GM19395 (cell line): ENCODE measurements around the gene TMEM134.

Experiments used
- ATAC-seq: cut with Tn5 transposase; IDR thresholded peaks from one replicate; pipeline ENCODE4 v1.9.1; 2021; ENCODE audit warnings: mild to moderate bottlenecking, moderate library complexity; ENCODE audit not compliant: unreplicated experiment

TMEM134 gene

GRCh38 chr11:67500831-67501715 lies 32.0 kb upstream of the TMEM134 start:
- no peak for ATAC-seq

GRCh38 chr11:67500484-67500821 lies 31.4 kb upstream of the TMEM134 start:
- ATAC-seq, result no peak

DNA sequence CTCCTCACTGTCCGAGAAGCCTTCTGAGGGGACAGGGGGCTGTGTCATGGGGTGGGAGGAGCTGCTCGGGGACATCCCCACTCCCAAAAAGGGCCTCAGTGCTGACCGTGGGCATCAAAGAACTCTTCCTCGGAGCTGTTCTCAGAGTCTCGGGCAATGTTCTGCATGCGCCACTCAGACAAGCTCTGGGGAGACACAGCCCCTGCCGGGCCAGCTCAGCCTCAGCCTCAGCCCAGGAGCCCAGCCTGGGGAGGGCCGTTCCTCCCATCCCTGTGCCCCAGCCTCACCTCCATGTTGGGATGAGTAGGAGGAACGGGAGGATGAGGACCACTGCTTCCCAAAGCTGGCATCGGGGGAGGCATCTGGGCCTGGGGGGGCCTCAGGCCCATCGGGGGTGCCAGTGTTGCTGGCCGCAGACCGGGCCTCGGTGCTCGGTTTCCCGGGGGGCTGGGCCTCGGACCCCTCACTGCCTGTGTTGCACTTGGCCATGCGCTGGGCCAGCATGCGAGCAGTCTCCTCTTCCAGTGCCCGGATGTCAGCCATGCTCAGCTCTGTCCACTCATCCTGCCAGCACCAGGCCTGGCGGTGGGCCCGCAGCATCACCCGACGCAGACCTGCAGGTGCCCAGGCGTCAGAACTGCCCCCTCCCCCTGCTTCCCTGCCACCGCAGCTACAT lies 30.9 kb upstream of the TMEM134 start:
- ATAC-seq, result no peak

DNA sequence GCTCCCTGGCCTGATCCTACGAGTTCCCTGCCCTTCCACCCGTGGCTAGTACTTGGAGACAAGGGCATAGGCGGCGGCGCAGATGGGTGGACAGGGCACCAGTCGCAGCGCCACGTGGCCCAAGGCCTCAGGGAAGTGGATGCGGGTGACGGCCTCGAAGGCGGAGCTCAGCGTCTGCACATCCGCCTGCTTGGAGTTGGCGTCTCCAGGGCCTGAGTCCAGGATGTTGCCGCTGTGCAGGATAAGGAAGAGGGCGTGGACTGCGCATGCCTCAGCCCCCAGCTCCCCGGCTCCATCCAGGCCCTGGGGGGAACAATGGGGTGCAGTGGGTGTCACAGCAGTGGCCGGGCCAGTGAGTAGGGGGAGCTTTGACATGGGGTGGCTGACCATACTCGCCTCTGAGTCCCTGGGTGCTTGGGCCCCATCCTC lies 29.5 kb upstream of the TMEM134 start:
- no peak for ATAC-seq

- no peak for ATAC-seq
Measured at GRCh38 chr11:67497656-67498291, 28.7 kb upstream of the TMEM134 start.

- ATAC-seq, result no peak
Measured at GRCh38 chr11:67496113-67496512, 27.1 kb upstream of the TMEM134 start.

DNA sequence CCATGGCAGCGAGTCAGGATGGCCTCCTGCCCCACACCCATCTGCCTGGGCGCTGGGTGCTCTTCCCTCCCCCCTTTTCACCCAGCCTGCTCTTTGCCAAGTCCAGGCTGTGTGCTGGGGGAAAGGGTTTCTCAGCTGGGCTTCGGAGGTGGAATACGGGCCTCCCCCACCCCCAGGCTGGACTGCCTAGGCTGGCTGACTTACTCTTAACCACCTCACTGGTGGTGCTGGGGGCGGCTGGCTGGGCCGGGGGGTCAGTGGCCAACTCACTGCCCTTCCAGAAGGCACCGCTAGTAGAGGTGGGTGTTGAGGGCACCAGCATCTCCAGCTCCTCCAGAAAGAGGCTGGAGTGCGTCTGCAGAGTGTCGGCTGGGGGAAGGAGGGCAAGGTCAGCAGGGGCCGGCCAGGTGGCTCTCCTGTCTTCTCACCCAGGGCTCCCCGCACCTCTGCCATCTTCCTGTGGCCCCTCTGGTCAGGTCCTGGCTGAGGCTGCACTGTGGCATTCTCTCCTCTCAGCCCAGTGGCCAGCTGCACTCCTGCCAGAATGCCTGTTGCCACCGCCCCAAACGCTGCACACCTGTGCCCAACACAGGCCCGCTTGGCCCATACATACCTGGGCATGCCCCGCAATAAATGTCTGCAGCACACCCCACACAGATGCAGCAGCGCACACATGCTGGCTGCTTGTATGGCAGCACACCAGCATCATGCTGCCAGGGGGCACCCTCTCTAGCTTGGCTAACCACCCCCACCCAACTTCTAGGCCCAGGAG lies 26.4 kb upstream of the TMEM134 start:
- ATAC-seq, result no peak

DNA sequence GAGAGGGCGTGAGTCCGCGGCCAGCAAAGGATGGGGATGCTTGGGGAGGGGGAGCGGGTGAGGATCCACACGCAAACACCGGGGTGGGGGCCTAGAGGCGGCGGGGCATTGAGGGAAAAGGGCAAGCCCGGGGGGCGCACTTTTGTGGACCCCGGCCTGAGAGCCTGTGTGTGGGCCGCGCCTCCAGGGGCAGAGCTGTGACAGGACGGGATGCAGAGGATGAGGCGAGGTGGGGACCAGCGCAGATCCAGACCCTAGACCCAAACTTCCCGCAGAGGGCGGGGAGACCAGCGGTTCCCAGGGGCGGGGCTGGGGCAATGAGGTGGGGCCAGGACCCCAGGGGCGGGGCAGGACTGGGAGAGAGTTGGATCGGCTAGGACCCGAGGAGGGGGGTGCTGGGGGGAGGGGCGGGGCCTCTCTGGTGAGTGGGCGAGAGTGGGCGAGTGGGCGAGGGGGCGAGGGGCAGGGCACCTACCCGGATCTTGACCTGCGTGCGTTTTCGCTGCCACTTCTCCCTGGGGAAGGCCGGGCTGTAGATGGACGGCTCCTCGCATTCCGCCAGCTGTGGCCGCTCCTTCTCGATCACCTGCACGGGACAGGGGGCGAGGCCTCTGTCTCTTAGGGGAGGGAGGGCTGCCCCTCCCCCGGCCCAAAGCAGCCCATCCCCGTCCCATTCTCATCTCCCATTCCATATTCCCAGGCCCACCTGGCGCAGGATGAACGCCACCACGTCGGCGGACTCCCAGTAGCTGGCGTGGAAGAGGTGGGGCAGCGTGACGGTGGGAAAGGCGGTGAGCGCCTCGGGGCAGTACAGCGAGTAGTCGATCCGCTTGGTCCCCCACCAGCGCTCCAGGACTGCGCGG lies 25.6 kb upstream of the TMEM134 start:
- ATAC-seq, result no peak

GRCh38 chr11:67493548-67494370 lies 24.7 kb upstream of the TMEM134 start:
- ATAC-seq, result no peak

DNA sequence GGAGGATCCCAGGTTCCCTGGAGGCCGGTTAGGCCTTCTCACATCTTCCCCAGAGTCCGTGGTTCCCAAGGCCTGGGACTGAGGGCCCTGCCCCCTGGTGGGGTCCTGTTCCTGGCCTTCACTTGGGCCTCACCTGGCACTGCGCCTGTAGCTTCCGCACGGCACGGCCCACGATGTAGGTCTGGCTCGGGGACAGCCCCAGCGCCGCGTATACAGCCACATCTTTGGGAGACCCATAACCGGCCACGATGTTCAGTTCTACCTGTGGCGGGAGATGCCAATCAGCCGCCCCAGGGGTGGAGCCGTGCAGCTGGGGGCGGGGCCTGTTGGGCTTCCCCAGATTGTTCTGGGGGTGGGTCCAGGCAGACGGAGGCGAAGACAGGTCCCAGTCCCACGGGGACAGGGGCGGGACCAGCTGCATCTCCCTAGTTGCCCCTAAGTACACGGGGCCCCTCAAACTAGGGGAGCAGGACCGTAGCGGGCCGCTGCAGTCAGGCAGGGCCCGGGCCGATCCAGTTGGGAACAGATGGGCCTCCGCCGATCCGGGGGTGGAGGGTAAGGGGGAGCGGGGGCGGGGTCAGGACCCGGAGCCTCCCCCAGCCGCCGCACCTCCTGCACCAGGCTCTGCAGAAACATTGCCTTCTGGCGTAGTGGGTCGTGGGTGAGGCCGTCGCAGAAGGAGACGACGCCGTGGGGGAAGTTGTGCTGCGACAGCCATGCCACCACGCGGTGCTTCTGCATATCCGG lies 23.9 kb upstream of the TMEM134 start:
- ATAC-seq, result no peak

DNA sequence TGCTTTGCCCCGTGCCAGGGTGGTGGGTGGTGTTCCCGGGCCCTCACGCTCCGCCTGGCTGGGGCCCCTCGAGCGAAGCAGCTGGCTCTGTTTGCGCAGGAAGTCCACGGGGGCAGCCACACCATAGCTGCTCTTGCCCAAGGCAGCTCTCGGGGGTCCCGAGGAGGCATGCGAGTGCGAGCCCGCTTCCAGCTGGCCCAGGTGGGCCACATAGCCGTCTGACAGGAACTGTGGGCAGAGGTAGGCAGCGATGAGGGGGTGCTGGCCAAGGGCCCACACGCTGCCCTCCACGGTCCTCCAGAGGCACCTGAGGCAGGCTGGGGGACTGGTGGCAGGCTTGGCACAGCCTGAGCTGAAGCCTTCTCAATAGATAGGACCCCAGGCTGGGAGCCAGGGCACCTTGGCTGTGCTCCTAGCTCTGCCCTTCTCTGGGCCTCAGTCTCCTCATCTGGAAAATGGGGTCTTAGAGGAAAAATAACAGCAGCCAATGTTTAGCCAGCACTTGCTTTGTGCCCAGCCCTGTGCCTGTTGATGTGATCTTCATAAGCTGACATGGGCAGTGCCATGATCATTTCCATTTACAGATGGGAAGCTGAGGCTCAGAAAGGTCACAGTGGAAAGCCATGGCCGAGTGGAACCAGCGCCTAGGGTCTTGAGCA lies 23.1 kb upstream of the TMEM134 start:
- no peak for ATAC-seq

- no peak for ATAC-seq
Measured at GRCh38 chr11:67491276-67492068, 22.4 kb upstream of the TMEM134 start.

DNA sequence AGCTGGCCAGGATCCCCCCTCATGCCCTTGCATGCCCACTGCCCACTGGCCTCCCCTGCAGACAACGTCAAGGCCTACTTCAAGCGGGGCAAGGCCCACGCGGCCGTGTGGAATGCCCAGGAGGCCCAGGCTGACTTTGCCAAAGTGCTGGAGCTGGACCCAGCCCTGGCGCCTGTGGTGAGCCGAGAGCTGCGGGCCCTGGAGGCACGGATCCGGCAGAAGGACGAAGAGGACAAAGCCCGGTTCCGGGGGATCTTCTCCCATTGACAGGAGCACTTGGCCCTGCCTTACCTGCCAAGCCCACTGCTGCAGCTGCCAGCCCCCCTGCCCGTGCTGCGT lies 21.6 kb upstream of the TMEM134 start:
- no peak for ATAC-seq

GRCh38 chr11:67489885-67490726 lies 21.1 kb upstream of the TMEM134 start:
- ATAC-seq, result no peak

DNA sequence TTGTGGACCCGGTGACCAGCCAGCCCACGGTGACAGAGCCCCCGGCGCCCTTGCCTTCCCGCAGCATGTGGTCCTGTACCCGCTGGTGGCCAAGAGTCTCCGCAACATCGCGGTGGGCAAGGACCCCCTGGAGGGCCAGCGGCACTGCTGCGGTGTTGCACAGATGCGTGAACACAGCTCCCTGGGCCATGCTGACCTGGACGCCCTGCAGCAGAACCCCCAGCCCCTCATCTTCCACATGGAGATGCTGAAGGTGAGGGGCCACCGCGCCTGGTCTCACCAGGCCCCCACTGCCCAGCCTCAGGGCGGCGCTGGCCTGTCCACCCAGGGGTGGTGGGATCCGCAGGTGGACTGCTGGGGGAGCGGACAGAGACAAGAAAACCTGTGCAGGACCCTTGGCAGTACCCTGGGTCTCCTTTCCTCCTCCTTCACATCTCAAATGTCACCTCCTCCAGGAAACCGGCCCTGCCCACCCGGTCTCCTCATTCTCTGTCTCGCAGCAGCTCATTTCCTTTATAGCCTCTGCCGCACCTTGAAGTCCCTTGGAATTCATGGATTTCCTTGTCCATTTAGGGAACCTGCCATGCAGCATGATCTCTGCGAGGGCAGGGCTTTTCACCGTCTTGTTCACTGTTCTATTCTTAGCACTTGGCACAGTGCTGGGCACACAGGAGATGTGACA lies 20.3 kb upstream of the TMEM134 start:
- ATAC-seq, result no peak
